WI38 (cell line): ENCODE results near the gene FRG1.
A peak's percentile ranks its signal among the peaks of the same experiment; 100 is the strongest.
"Not testable (repeated sequence)": the region's sequence is repeated elsewhere in the genome, so short reads cannot be mapped to it uniquely, and the experiment has no call there.

Experiments used
- H3K4me3 ChIP-seq: 2 replicates; pipeline ENCODE4 v1.5.1; 2011; ENCODE audit warnings: low read depth, mild to moderate bottlenecking, control low read depth, low read length
- CTCF ChIP-seq: IDR thresholded peaks from 2 replicates; pipeline ENCODE4 v1.5.1; 2012; ENCODE audit warnings: low read depth, mild to moderate bottlenecking, control low read depth, low read length

FRG1 gene

GRCh38 chr4:189940178-189941004, at the start of gene FRG1:
Gene FRG1, plus strand, starts transcription at chr4:189940872. Its CDS starts 138 bp downstream, at chr4:189941010.
- H3K4me3 ChIP-seq: peak within 1 kb of the TSS; percentile 91
- peak; percentile 83 for TF ChIP-seq CTCF

DNA sequence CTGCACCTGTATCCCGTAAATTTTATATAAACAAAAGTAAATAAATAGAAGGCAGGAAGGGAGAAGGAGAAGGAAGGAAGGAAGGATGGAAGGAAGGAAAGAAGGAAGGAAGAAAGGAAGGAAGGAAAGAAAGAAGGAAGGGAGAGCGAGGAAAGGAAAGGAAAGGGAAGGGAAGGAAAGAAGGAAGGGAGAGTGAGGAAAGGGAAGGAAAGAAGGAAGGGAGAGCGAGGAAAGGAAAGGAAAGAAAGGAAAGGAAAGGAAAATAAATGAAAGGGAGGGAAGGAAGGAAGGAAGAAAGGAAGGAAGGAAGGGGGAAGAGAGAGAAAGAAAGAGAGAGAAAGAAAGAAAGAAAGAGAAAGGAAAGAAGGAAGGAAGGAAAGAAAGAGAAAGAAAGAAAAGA, 43.0 kb upstream of the FRG1 start:
- no peak overlapping the region for H3K4me3 ChIP-seq
- no peak for TF ChIP-seq CTCF

GRCh38 chr4:189899481-189900015, 41.1 kb upstream of the FRG1 start:
- H3K4me3 ChIP-seq: not testable (repeated sequence)

DNA sequence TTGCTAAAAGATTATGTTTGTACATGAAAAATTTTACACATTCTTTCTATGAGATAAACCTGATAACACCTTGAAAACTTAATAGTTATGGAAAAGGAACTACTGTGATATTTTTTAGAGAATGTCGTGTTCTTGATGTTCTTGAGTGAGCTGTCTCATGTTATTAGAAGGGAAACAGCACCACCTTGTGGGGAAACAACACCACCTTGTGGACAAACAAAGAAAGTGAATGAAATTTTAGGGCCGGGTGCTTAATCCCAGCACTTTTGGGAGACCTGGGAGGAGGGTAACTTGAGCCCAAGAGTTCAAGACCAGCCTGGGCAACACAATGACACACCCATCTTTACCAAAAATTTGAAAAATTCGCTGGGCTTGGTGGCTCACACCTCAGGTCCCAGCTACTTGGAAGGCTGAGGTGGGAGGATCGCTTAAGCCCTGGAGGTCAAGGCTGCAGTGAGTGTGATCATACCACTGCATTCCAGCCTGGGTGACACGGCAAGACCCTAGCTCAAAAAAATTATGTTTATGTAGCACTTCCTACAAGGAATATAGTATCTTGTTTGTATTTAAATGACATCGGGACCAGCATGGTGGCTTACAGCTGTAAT, 36.1 kb upstream of the FRG1 start:
- H3K4me3 ChIP-seq: not testable (repeated sequence)
- TF ChIP-seq CTCF: peak; percentile 57

GRCh38 chr4:189912170-189912569, 28.5 kb upstream of the FRG1 start:
- peak; percentile 55 for TF ChIP-seq CTCF
- no peak overlapping the region for H3K4me3 ChIP-seq

- H3K4me3 ChIP-seq: no peak overlapping the region
Measured at GRCh38 chr4:189917161-189917891, 23.3 kb upstream of the FRG1 start.

More at GRCh38 chr4:189917161-189917891, 23.3 kb upstream of the FRG1 start:
- no peak for TF ChIP-seq CTCF
